H9 (cell line): ENCODE data around the gene RARB. TPM values are rescaled to one million over a fixed set of nuclear protein-coding genes. Genes with fewer than 3 reads are reported as not detected.
A peak's percentile ranks its signal among the peaks of the same experiment; 100 is the strongest.

Experiments
- DNase-seq: peaks from one replicate; pipeline ENCODE4 v3.0.0-alpha.2; 2017
- H2AFZ ChIP-seq: one replicate; pipeline ENCODE4 v1.6.1; 2013; ENCODE audit warnings: mild to moderate bottlenecking, low read length, control low read depth, moderate library complexity
- H2AK5ac ChIP-seq: 2 replicates; pipeline ENCODE4 v1.6.1; 2013; ENCODE audit warnings: low read length, control low read depth, mixed read lengths; ENCODE audit not compliant: insufficient read length
- H2BK120ac ChIP-seq: one replicate; pipeline ENCODE4 v1.6.1; 2013; ENCODE audit warnings: low read depth, mild to moderate bottlenecking, low read length, control low read depth, inconsistent platforms; ENCODE audit not compliant: poor library complexity, severe bottlenecking
- H2BK12ac ChIP-seq: 2 replicates; pipeline ENCODE4 v1.6.1; 2013; ENCODE audit warnings: low read length, control low read depth, mixed read lengths, low read depth; ENCODE audit not compliant: insufficient read length
- H2BK15ac ChIP-seq: 2 replicates; pipeline ENCODE4 v1.6.1; 2013; ENCODE audit warnings: low read depth, low read length, control low read depth
- H2BK20ac ChIP-seq: one replicate; pipeline ENCODE4 v1.6.1; 2013; ENCODE audit warnings: low read depth, mild to moderate bottlenecking, low read length, control low read depth, inconsistent platforms; ENCODE audit not compliant: poor library complexity, severe bottlenecking
- H2BK5ac ChIP-seq: 2 replicates; pipeline ENCODE4 v1.6.1; 2013; ENCODE audit warnings: low read length, control low read depth, mixed read lengths; ENCODE audit not compliant: insufficient read length
- H3K14ac ChIP-seq: 2 replicates; pipeline ENCODE4 v1.6.1; 2013; ENCODE audit warnings: low read length, control low read depth; ENCODE audit not compliant: insufficient read depth
- H3K18ac ChIP-seq: 2 replicates; pipeline ENCODE4 v1.6.1; 2013; ENCODE audit warnings: low read depth, mild to moderate bottlenecking, mixed read lengths, low read length, control low read depth; ENCODE audit not compliant: insufficient read length
- H3K23ac ChIP-seq: 2 replicates; pipeline ENCODE4 v1.6.1; 2013; ENCODE audit warnings: low read length, control low read depth, mixed read lengths, low read depth; ENCODE audit not compliant: insufficient read length
- H3K23me2 ChIP-seq: 2 replicates; pipeline ENCODE4 v1.6.1; 2013; ENCODE audit warnings: low read depth, mild to moderate bottlenecking, mixed read lengths, low read length, control low read depth; ENCODE audit not compliant: insufficient read length, poor library complexity, severe bottlenecking
- H3K27ac ChIP-seq: 2 replicates; pipeline ENCODE4 v1.5.1; 2013; ENCODE audit warnings: low read length, control low read depth, mixed read lengths, low read depth; ENCODE audit not compliant: insufficient read length
- H3K27me3 ChIP-seq: 2 replicates; pipeline ENCODE4 v1.6.1; 2013; ENCODE audit warnings: low read length, control low read depth, inconsistent platforms; ENCODE audit not compliant: insufficient read depth
- H3K4ac ChIP-seq: 2 replicates; pipeline ENCODE4 v1.6.1; 2013; ENCODE audit warnings: low read depth, mild to moderate bottlenecking, control low read depth, inconsistent platforms, low read length, moderate library complexity
- H3K4me1 ChIP-seq: 2 replicates; pipeline ENCODE4 v1.6.1; 2013; ENCODE audit warnings: low read length, control low read depth, inconsistent platforms; ENCODE audit not compliant: insufficient read depth
- H3K4me2 ChIP-seq: 2 replicates; pipeline ENCODE4 v1.6.1; 2013; ENCODE audit warnings: low read length, control low read depth, mixed read lengths; ENCODE audit not compliant: insufficient read length, insufficient read depth
- H3K56ac ChIP-seq: 2 replicates; pipeline ENCODE4 v1.6.1; 2013; ENCODE audit warnings: low read depth, mild to moderate bottlenecking, mixed read lengths, low read length, control low read depth; ENCODE audit not compliant: insufficient read length
- H3K79me1 ChIP-seq: 2 replicates; pipeline ENCODE4 v1.6.1; 2013; ENCODE audit warnings: low read depth, mild to moderate bottlenecking, moderate library complexity, low read length, control low read depth, inconsistent platforms; ENCODE audit not compliant: insufficient read depth, poor library complexity, severe bottlenecking
- H3K79me2 ChIP-seq: 2 replicates; pipeline ENCODE4 v1.6.1; 2013; ENCODE audit warnings: low read length, control low read depth, inconsistent platforms; ENCODE audit not compliant: insufficient read depth
- H3K9ac ChIP-seq: 2 replicates; pipeline ENCODE4 v1.6.1; 2013; ENCODE audit warnings: low read length, control low read depth, mixed read lengths; ENCODE audit not compliant: insufficient read length; ENCODE audit errors: extremely low read depth
- H3K9me3 ChIP-seq: one replicate; pipeline ENCODE4 v1.6.1; 2013; ENCODE audit warnings: low read depth, low read length, inconsistent platforms; ENCODE audit not compliant: control insufficient read depth
- H3T11ph ChIP-seq: one replicate; pipeline ENCODE4 v1.6.1; 2013; ENCODE audit warnings: mild to moderate bottlenecking, low read length, control low read depth, inconsistent platforms
- H4K20me1 ChIP-seq: one replicate; pipeline ENCODE4 v1.6.1; 2013; ENCODE audit not compliant: control insufficient read depth, insufficient read length, insufficient read depth
- H4K5ac ChIP-seq: 2 replicates; pipeline ENCODE4 v1.6.1; 2013; ENCODE audit warnings: low read depth, mild to moderate bottlenecking, mixed read lengths, low read length, control low read depth; ENCODE audit not compliant: insufficient read length
- H4K8ac ChIP-seq: replicated peaks from 2 replicates; pipeline ENCODE4 v1.6.1; 2013; ENCODE audit warnings: low read length, control low read depth, mixed read lengths, low read depth; ENCODE audit not compliant: insufficient read length
- H4K91ac ChIP-seq: 2 replicates; pipeline ENCODE4 v1.6.1; 2013; ENCODE audit warnings: low read depth, mild to moderate bottlenecking, moderate library complexity, mixed read lengths, low read length, control low read depth; ENCODE audit not compliant: insufficient read length
- H3K27ac Mint-ChIP-seq, 3 experiments: 2 replicates in 2 of 3; 3 replicates in 1 of 3; pipeline ENCODE4 v1.8.0; 2020 to 2021; ENCODE audit warnings: mixed read lengths in 3 of 3, mild to moderate bottlenecking in 1 of 3, moderate library complexity in 1 of 3
- H3K27me3 Mint-ChIP-seq: 2 replicates; pipeline ENCODE4 v1.8.0; 2021; ENCODE audit warnings: low read depth, mild to moderate bottlenecking, moderate library complexity, mixed read lengths
- H3K36me3 Mint-ChIP-seq, 3 experiments: 2 replicates in 2 of 3; 3 replicates in 1 of 3; pipeline ENCODE4 v1.8.0; 2020 to 2021; ENCODE audit warnings: low read depth in 3 of 3, mixed read lengths in 3 of 3; ENCODE audit not compliant: insufficient read depth in 1 of 3
- H3K4me1 Mint-ChIP-seq, 2 experiments: 2 replicates each; pipeline ENCODE4 v1.8.0; 2020; ENCODE audit warnings: mixed read lengths in 2 of 2
- H3K4me3 Mint-ChIP-seq, 2 experiments: 2 replicates in 1 of 2; 3 replicates in 1 of 2; pipeline ENCODE4 v1.8.0; 2020 to 2021; ENCODE audit warnings: mild to moderate bottlenecking in 2 of 2, mixed read lengths in 2 of 2, moderate library complexity in 1 of 2
- H3K9me3 Mint-ChIP-seq, 2 experiments: 2 replicates in 1 of 2; 3 replicates in 1 of 2; pipeline ENCODE4 v1.8.0; 2020; ENCODE audit warnings: mild to moderate bottlenecking in 2 of 2, mixed read lengths in 2 of 2, moderate library complexity in 1 of 2
- WGBS: extraction: QIAGEN DNeasy Blood & Tissue Kit; methylation state at CpG from one replicate; pipeline ENCODE4 v1.1.7; 2013; ENCODE audit warnings: missing lambda C conversion rate, low lambda C conversion rate, mixed read lengths; ENCODE audit not compliant: insufficient read length; ENCODE audit errors: extremely low coverage; 5-methylcytosine and 5-hydroxymethylcytosine counted together
- total RNA-seq: library from RNA; stranded (reverse); gene quantifications from 2 replicates; pipeline ENCODE4 v1.2.1, GENCODE V29; 2021
- TF ChIP-seq, protein P1 (sequence below): fragments of 200-600 bp; sonication (generic); conservative IDR thresholded peaks from 3 replicates; pipeline ENCODE4 v1.8.0; 2021; ENCODE audit warnings: antibody characterized with exemption, mild to moderate bottlenecking

RARB gene
- total RNA-seq, 1 experiment from 2014 or later = 0.22 TPM

- H2BK12ac ChIP-seq = no peak overlapping the region
- no peak overlapping the region for H3K18ac ChIP-seq
- H3K27me3 ChIP-seq = no peaks in the 10 kb centered on the region
- no peak overlapping the region for H3K4me2 ChIP-seq
- H3K56ac ChIP-seq = no peak overlapping the region
- H3K4me1 ChIP-seq = no peaks in the 10 kb centered on the region
- H3K23me2 ChIP-seq = no peaks in the 10 kb centered on the region
- H2BK20ac ChIP-seq = no peak overlapping the region
- H3K79me1 ChIP-seq = no peaks in the 10 kb centered on the region
- no peak overlapping the region for H2BK15ac ChIP-seq
- H3T11ph ChIP-seq = no peak overlapping the region
- no peak overlapping the region for H3K14ac ChIP-seq
- H3K79me2 ChIP-seq = no peaks in the 10 kb centered on the region
- H4K91ac ChIP-seq = no peak overlapping the region
- Mint-ChIP-seq H3K4me3 (no peak overlapping the region), H3K36me3 (peaks cover 13 to 68% (median 59%) of the 10 kb centered on the region in 3 experiments; a peak in 6 of 7 replicates), H3K4me1 (peaks cover 0 to 2% of the 10 kb centered on the region in 2 experiments; a peak in 1 of 4 replicates), H3K27me3 (no peaks in the 10 kb centered on the region), H3K9me3 (no peaks in the 10 kb centered on the region), H3K27ac (peak overlapping the region in 2 of 3 experiments; percentile 13 to 44; a peak in 3 of 7 replicates)
- TF ChIP-seq, protein P1, sequence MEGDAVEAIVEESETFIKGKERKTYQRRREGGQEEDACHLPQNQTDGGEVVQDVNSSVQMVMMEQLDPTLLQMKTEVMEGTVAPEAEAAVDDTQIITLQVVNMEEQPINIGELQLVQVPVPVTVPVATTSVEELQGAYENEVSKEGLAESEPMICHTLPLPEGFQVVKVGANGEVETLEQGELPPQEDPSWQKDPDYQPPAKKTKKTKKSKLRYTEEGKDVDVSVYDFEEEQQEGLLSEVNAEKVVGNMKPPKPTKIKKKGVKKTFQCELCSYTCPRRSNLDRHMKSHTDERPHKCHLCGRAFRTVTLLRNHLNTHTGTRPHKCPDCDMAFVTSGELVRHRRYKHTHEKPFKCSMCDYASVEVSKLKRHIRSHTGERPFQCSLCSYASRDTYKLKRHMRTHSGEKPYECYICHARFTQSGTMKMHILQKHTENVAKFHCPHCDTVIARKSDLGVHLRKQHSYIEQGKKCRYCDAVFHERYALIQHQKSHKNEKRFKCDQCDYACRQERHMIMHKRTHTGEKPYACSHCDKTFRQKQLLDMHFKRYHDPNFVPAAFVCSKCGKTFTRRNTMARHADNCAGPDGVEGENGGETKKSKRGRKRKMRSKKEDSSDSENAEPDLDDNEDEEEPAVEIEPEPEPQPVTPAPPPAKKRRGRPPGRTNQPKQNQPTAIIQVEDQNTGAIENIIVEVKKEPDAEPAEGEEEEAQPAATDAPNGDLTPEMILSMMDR = no peak
- no peak overlapping the region for H3K27ac ChIP-seq
- no peak overlapping the region for H2BK120ac ChIP-seq
- H3K4ac ChIP-seq = no peak overlapping the region
- H3K9me3 ChIP-seq = no peaks in the 10 kb centered on the region
- H2AK5ac ChIP-seq = no peak overlapping the region
- no peak overlapping the region for H4K8ac ChIP-seq
- H4K20me1 ChIP-seq = no peaks in the 10 kb centered on the region
- no peak overlapping the region for H2BK5ac ChIP-seq
- H3K9ac ChIP-seq = no peak overlapping the region
- H3K23ac ChIP-seq = no peak overlapping the region
- no CpG with 5 or more reads among the region's 3 CpGs for WGBS
- DNase-seq = no peak
- H4K5ac ChIP-seq = no peak overlapping the region
- no peak overlapping the region for H2AFZ ChIP-seq
Observed at GRCh38 chr3:25635038-25635437, 207.0 kb downstream of the RARB start.

Other genes with a start within 250 kb of the RARB start
- gene TOP2B, start 236.6 kb downstream of the RARB start, total RNA-seq = 170 and 181 TPM in 2 replicates